H9 (cell line): ENCODE results near the gene TMTC2. TPM values are rescaled to one million over a fixed set of nuclear protein-coding genes. Genes with fewer than 3 reads are reported as not detected.

Experiments
- DNase-seq: peaks from one replicate; pipeline ENCODE4 v3.0.0-alpha.2; 2017
- H2AFZ ChIP-seq: one replicate; pipeline ENCODE4 v1.6.1; 2013; ENCODE audit warnings: mild to moderate bottlenecking, low read length, control low read depth, moderate library complexity
- H2AK5ac ChIP-seq: 2 replicates; pipeline ENCODE4 v1.6.1; 2013; ENCODE audit warnings: low read length, control low read depth, mixed read lengths; ENCODE audit not compliant: insufficient read length
- H2BK120ac ChIP-seq: one replicate; pipeline ENCODE4 v1.6.1; 2013; ENCODE audit warnings: low read depth, mild to moderate bottlenecking, low read length, control low read depth, inconsistent platforms; ENCODE audit not compliant: poor library complexity, severe bottlenecking
- H2BK12ac ChIP-seq: 2 replicates; pipeline ENCODE4 v1.6.1; 2013; ENCODE audit warnings: low read length, control low read depth, mixed read lengths, low read depth; ENCODE audit not compliant: insufficient read length
- H2BK15ac ChIP-seq: 2 replicates; pipeline ENCODE4 v1.6.1; 2013; ENCODE audit warnings: low read depth, low read length, control low read depth
- H2BK20ac ChIP-seq: one replicate; pipeline ENCODE4 v1.6.1; 2013; ENCODE audit warnings: low read depth, mild to moderate bottlenecking, low read length, control low read depth, inconsistent platforms; ENCODE audit not compliant: poor library complexity, severe bottlenecking
- H2BK5ac ChIP-seq: 2 replicates; pipeline ENCODE4 v1.6.1; 2013; ENCODE audit warnings: low read length, control low read depth, mixed read lengths; ENCODE audit not compliant: insufficient read length
- H3K14ac ChIP-seq: 2 replicates; pipeline ENCODE4 v1.6.1; 2013; ENCODE audit warnings: low read length, control low read depth; ENCODE audit not compliant: insufficient read depth
- H3K18ac ChIP-seq: 2 replicates; pipeline ENCODE4 v1.6.1; 2013; ENCODE audit warnings: low read depth, mild to moderate bottlenecking, mixed read lengths, low read length, control low read depth; ENCODE audit not compliant: insufficient read length
- H3K23ac ChIP-seq: 2 replicates; pipeline ENCODE4 v1.6.1; 2013; ENCODE audit warnings: low read length, control low read depth, mixed read lengths, low read depth; ENCODE audit not compliant: insufficient read length
- H3K23me2 ChIP-seq: 2 replicates; pipeline ENCODE4 v1.6.1; 2013; ENCODE audit warnings: low read depth, mild to moderate bottlenecking, mixed read lengths, low read length, control low read depth; ENCODE audit not compliant: insufficient read length, poor library complexity, severe bottlenecking
- H3K27ac ChIP-seq: 2 replicates; pipeline ENCODE4 v1.5.1; 2013; ENCODE audit warnings: low read length, control low read depth, mixed read lengths, low read depth; ENCODE audit not compliant: insufficient read length
- H3K27me3 ChIP-seq: 2 replicates; pipeline ENCODE4 v1.6.1; 2013; ENCODE audit warnings: low read length, control low read depth, inconsistent platforms; ENCODE audit not compliant: insufficient read depth
- H3K4ac ChIP-seq: 2 replicates; pipeline ENCODE4 v1.6.1; 2013; ENCODE audit warnings: low read depth, mild to moderate bottlenecking, control low read depth, inconsistent platforms, low read length, moderate library complexity
- H3K4me1 ChIP-seq: 2 replicates; pipeline ENCODE4 v1.6.1; 2013; ENCODE audit warnings: low read length, control low read depth, inconsistent platforms; ENCODE audit not compliant: insufficient read depth
- H3K4me2 ChIP-seq: 2 replicates; pipeline ENCODE4 v1.6.1; 2013; ENCODE audit warnings: low read length, control low read depth, mixed read lengths; ENCODE audit not compliant: insufficient read length, insufficient read depth
- H3K56ac ChIP-seq: 2 replicates; pipeline ENCODE4 v1.6.1; 2013; ENCODE audit warnings: low read depth, mild to moderate bottlenecking, mixed read lengths, low read length, control low read depth; ENCODE audit not compliant: insufficient read length
- H3K79me1 ChIP-seq: 2 replicates; pipeline ENCODE4 v1.6.1; 2013; ENCODE audit warnings: low read depth, mild to moderate bottlenecking, moderate library complexity, low read length, control low read depth, inconsistent platforms; ENCODE audit not compliant: insufficient read depth, poor library complexity, severe bottlenecking
- H3K79me2 ChIP-seq: 2 replicates; pipeline ENCODE4 v1.6.1; 2013; ENCODE audit warnings: low read length, control low read depth, inconsistent platforms; ENCODE audit not compliant: insufficient read depth
- H3K9ac ChIP-seq: 2 replicates; pipeline ENCODE4 v1.6.1; 2013; ENCODE audit warnings: low read length, control low read depth, mixed read lengths; ENCODE audit not compliant: insufficient read length; ENCODE audit errors: extremely low read depth
- H3K9me3 ChIP-seq: one replicate; pipeline ENCODE4 v1.6.1; 2013; ENCODE audit warnings: low read depth, low read length, inconsistent platforms; ENCODE audit not compliant: control insufficient read depth
- H3T11ph ChIP-seq: one replicate; pipeline ENCODE4 v1.6.1; 2013; ENCODE audit warnings: mild to moderate bottlenecking, low read length, control low read depth, inconsistent platforms
- H4K20me1 ChIP-seq: one replicate; pipeline ENCODE4 v1.6.1; 2013; ENCODE audit not compliant: control insufficient read depth, insufficient read length, insufficient read depth
- H4K5ac ChIP-seq: 2 replicates; pipeline ENCODE4 v1.6.1; 2013; ENCODE audit warnings: low read depth, mild to moderate bottlenecking, mixed read lengths, low read length, control low read depth; ENCODE audit not compliant: insufficient read length
- H4K8ac ChIP-seq: replicated peaks from 2 replicates; pipeline ENCODE4 v1.6.1; 2013; ENCODE audit warnings: low read length, control low read depth, mixed read lengths, low read depth; ENCODE audit not compliant: insufficient read length
- H4K91ac ChIP-seq: 2 replicates; pipeline ENCODE4 v1.6.1; 2013; ENCODE audit warnings: low read depth, mild to moderate bottlenecking, moderate library complexity, mixed read lengths, low read length, control low read depth; ENCODE audit not compliant: insufficient read length
- H3K27ac Mint-ChIP-seq, 3 experiments: 2 replicates in 2 of 3; 3 replicates in 1 of 3; pipeline ENCODE4 v1.8.0; 2020 to 2021; ENCODE audit warnings: mixed read lengths in 3 of 3, mild to moderate bottlenecking in 1 of 3, moderate library complexity in 1 of 3
- H3K27me3 Mint-ChIP-seq: 2 replicates; pipeline ENCODE4 v1.8.0; 2021; ENCODE audit warnings: low read depth, mild to moderate bottlenecking, moderate library complexity, mixed read lengths
- H3K36me3 Mint-ChIP-seq, 3 experiments: 2 replicates in 2 of 3; 3 replicates in 1 of 3; pipeline ENCODE4 v1.8.0; 2020 to 2021; ENCODE audit warnings: low read depth in 3 of 3, mixed read lengths in 3 of 3; ENCODE audit not compliant: insufficient read depth in 1 of 3
- H3K4me1 Mint-ChIP-seq, 2 experiments: 2 replicates each; pipeline ENCODE4 v1.8.0; 2020; ENCODE audit warnings: mixed read lengths in 2 of 2
- H3K4me3 Mint-ChIP-seq, 2 experiments: 2 replicates in 1 of 2; 3 replicates in 1 of 2; pipeline ENCODE4 v1.8.0; 2020 to 2021; ENCODE audit warnings: mild to moderate bottlenecking in 2 of 2, mixed read lengths in 2 of 2, moderate library complexity in 1 of 2
- H3K9me3 Mint-ChIP-seq, 2 experiments: 2 replicates in 1 of 2; 3 replicates in 1 of 2; pipeline ENCODE4 v1.8.0; 2020; ENCODE audit warnings: mild to moderate bottlenecking in 2 of 2, mixed read lengths in 2 of 2, moderate library complexity in 1 of 2
- CTCF ChIP-seq: fragments of 200-600 bp; sonication (generic); conservative IDR thresholded peaks from 3 replicates; pipeline ENCODE4 v1.8.0; 2021; ENCODE audit warnings: antibody characterized with exemption, mild to moderate bottlenecking
- WGBS: extraction: QIAGEN DNeasy Blood & Tissue Kit; methylation state at CpG from one replicate; pipeline ENCODE4 v1.1.7; 2013; ENCODE audit warnings: missing lambda C conversion rate, low lambda C conversion rate, mixed read lengths; ENCODE audit not compliant: insufficient read length; ENCODE audit errors: extremely low coverage; 5-methylcytosine and 5-hydroxymethylcytosine counted together
- total RNA-seq: library from RNA; stranded (reverse); gene quantifications from 2 replicates; pipeline ENCODE4 v1.2.1, GENCODE V29; 2021

TMTC2 gene
- total RNA-seq, 1 experiment from 2014 or later = 3.1 TPM

GRCh38 chr12:83083616-83084015 lies 396.9 kb downstream of the TMTC2 start:
- DNase-seq = no peak
- WGBS = no CpG with 5 or more reads among the region's 4 CpGs
- Histone ChIP-seq H4K91ac (no peak overlapping the region), H4K8ac (no peak overlapping the region), H3K14ac (no peak overlapping the region), H3K4me1 (peaks cover 6% of the 10 kb centered on the region; the same call in 1 of the 2 replicates), H3K4me2 (no peak overlapping the region), H3K23ac (no peak overlapping the region), H3K23me2 (no peaks in the 10 kb centered on the region), H2BK120ac (no peak overlapping the region), H3K27me3 (no peaks in the 10 kb centered on the region), H3K56ac (no peak overlapping the region), H2BK5ac (no peak overlapping the region), H2BK20ac (no peak overlapping the region), H2AK5ac (no peak overlapping the region), H2BK12ac (no peak overlapping the region), H4K20me1 (no peaks in the 10 kb centered on the region), H3K27ac (no peak overlapping the region), H3K79me1 (no peaks in the 10 kb centered on the region), H3K9ac (no peak overlapping the region), H3K18ac (no peak overlapping the region), H4K5ac (peak overlapping the region; percentile 63), H3K79me2 (no peaks in the 10 kb centered on the region), H3K4ac (no peak overlapping the region), H3K9me3 (no peaks in the 10 kb centered on the region), H3T11ph (no peak overlapping the region), H2BK15ac (no peak overlapping the region), H2AFZ (no peak overlapping the region)
- no peak overlapping the region; a peak in 2 of 7 replicates for H3K27ac Mint-ChIP-seq
- no peak overlapping the region for H3K4me3 Mint-ChIP-seq
- no peaks in the 10 kb centered on the region for H3K27me3 Mint-ChIP-seq
- no peaks in the 10 kb centered on the region; a peak in 1 of 5 replicates for H3K9me3 Mint-ChIP-seq
- H3K36me3 Mint-ChIP-seq = peaks cover 0 to 9% (median 4%) of the 10 kb centered on the region in 3 experiments; a peak in 5 of 7 replicates
- peaks cover 9 to 10% of the 10 kb centered on the region in 2 experiments for H3K4me1 Mint-ChIP-seq
- TF ChIP-seq CTCF = no peak
